ENCODE data around the gene YY2.
A peak's percentile ranks its signal among the peaks of the same experiment; 100 is the strongest.
"Not testable (repeated sequence)": the region's sequence is repeated elsewhere in the genome, so short reads cannot be mapped to it uniquely, and the experiment has no call there.

The YY2 gene

DNA sequence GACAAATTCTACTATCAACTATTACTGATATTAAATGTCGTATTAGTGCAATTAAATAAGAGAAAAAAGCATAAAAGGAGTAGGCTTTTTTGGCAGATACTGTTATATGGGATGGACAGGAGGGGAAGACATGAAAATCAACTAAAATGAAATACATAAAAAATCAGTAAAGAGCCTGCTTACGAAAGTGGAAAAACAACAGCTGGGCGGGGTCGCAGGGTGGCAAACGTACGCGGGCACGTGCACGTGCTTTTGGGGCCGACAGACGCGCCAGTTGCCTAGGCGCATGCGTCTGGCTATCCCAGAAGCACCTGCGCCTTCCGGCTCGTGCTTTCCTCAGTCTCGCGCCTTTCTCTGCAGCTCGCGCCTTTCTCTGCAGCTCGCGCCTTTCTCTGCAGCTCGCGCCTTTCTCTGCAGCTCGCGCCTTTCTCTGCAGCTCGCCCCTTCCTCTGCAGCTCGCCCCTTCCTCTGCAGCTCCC lies at the start of gene YY2:
Gene YY2, plus strand, starts transcription at position 51 of the 479 bp plus-strand sequence. CDS start 498 bp downstream, outside the sequence.
- no peak for DNase-seq

DNA sequence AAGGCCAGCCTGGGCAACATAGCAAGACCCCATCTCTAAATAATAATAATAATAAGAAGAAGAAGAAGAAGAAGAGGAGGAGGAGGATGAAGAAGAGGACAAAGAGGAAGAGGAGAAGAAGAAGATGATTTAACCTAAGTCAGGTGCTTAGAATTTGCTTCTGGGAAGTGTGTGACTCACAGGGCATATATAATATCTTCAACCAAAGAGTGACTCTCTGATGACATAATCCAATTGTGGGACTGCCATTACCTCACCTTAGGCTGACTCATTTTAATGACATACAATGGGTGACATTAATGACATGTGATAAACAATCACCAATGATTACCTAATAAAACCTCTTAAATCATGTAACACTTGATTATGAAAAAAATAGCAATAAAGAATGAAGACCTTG lies 49.1 kb upstream of the YY2 start:
- DNase-seq, result no peak

DNA sequence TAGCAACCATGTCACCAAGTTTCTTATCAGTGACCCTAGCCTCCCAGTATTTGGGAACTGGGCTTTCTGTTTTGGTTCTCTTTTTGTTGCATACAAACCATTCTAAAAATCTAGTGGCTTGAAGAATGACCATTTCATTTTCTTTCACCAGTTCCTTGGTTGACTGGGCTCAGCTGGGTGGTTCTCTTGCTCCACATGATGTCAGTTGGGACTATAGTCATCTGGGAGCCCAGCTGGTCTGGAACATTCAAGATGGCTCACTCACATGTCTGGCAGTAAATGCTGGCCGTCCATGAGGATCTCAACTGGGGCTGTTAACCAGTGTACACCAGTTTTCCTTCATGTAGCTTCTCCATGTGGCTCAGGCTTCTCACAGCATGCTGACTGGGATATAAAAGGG lies 44.0 kb upstream of the YY2 start:
- no peak for DNase-seq

DNA sequence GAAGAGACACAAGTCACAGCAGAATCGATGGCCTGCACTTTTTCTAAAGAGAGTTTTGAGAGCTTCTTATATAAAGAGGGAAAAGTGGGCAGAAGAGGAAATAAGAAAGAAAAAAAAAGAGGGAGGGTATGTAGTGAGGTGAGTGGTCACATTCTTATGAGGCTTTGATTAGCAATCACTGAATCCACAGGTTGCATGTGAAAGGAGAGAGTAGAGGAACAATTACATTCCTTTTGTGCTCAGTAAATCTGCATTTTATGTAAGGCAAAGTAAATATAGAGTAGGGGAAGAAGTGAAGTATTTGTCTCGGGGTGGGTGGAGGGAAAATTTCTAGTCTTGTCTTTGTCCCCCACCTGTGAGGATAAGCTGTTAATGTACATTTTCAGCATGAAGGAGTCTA lies 43.2 kb upstream of the YY2 start:
- no peak for DNase-seq

DNA sequence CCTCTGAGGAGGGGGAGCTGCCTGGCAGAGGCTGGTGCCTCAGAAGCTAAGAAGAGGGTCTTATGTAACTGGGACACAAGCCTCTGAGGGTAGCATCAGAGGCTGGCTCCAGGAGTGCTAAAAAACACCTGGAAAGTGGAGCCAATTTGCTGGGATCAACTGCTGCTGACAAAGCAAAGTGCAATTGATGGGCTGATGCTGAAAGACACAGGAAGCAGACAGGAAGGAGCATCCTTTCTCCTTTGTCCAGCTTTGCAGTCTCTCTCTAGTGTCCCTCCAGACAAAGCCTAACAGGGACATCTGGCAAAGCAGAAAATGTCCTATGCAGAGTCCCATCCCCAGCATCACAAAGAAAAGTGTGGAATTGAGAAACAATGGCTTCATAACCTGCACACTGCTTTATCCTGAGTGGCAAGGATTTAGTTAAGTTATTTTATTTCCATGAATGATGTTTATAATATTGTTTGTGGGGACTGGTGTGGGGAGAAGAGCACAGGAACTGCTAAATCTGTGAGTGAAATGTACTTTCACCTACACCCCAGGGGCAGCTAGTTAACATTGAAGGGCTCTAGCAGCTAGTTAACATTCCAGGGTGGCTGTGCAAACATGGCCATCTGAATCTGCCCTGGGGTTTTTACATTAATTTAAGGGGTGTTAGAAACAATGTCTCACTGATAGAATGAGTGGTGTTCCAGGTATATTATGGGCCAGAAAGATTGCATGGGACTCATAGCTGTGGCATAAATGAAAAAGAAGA lies 42.0 kb upstream of the YY2 start:
- DNase-seq, result no peak

DNA sequence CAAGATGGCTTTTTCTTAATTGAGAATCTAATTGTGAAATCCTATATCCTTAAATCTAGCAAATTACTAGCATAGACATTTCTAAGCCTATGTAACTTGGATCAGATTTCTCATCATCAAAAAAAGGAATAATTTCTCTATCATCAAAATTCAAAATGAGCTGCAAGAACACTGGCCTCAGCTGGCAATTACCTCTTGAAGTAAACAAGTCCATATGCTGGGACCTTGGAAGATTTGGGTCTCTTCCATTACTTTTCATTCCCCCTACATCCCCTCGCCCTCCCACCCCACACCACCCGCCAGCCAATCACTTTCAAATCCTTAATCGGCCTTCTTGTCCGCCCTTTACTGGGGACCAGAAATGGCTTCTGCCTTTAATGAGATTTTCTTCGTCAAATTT lies 39.7 kb upstream of the YY2 start:
- DNase-seq, result no peak

DNA sequence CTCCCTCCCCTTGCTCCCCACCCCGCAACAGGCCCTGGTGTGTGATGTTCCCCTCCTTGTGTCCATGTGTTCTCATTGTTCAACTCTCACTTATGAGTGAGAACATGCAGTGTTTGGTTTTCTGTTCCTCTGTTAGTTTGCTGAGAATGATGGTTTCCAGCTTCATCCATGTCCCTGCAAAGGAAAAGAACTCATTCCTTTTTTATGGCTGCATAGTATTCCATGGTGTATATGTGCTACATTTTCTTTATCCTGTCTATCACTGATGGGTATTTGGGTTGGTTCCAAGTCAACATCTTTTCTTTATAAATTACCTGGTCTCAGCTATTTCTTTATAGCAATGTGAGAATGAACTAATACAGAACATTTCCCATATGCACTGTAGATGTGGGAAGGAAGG lies 35.6 kb upstream of the YY2 start:
- DNase-seq, result not testable (repeated sequence)

DNA sequence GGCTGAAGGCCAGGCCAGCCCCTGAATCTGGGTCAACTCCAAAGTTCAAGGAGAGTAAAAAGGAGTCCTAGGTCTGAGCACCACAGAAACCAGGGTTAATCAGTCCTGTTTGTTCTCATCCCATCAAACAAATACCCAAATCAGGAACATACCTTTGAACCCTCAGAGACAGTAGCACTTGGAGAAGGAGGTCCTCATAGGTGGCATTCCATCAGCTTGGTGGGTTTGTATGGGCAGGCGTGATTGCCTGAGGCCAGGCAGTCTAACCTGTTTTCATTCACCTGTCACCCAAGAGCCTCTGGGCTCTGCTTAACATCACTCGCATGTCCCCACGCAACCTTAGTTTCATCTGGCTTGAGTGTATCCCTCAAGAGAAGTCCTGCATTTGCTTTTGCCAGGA lies 33.9 kb upstream of the YY2 start:
- no peak for DNase-seq

DNA sequence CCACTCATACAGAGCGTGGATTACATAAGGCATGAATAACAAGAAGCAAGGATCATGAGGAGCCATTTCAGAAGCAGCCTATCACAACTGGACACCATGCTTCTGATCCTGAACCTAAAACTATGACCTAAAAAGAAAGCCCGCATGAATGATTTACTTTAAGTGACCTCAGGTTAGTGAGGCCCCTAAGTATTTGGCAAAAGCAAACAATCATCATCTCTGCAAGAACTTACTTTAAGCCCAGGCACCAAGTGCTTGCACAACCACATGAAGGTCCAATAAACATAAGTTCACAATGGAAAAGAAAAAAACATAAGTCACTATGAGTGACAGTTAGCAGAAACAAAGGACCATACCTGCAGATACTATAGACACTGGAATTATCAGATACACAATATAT lies 24.3 kb upstream of the YY2 start:
- DNase-seq, result no peak

DNA sequence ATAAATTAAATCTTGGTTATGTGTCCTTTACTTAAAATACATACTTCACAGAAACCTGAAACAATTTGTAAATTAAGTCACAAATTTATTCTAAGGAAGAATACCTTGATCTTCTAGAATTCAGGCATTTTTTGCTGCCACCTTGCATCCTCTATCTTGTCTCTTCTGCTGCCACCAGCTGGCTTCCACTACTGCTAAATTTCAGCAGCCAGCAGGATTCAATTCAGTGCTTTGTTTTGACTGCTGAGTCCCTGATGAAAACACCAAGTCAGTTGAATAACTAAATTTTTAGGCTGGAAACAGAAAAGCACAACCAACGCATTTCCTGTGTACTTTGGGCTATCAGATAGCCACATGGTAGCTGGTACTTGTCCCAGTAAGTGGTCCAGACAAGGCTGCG lies 18.7 kb upstream of the YY2 start:
- no peak for DNase-seq

DNA sequence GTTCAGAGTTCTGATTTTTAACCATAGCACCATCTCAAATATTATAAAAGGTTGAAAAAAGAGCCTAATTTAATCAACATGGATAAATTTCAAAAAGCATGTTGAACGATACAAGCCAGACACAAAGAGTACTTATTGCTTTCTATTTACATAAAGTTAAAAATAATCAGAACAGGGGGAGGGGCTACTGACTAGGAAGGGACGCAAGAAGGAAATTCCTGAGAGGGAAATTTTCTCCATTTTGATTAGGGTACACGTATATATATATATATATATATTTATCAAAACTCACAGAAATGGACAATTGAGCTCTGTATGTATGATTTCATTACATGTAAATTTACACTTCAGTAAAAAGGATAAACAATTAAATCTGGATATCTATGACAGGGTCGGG lies 16.9 kb upstream of the YY2 start:
- no peak for DNase-seq

DNA sequence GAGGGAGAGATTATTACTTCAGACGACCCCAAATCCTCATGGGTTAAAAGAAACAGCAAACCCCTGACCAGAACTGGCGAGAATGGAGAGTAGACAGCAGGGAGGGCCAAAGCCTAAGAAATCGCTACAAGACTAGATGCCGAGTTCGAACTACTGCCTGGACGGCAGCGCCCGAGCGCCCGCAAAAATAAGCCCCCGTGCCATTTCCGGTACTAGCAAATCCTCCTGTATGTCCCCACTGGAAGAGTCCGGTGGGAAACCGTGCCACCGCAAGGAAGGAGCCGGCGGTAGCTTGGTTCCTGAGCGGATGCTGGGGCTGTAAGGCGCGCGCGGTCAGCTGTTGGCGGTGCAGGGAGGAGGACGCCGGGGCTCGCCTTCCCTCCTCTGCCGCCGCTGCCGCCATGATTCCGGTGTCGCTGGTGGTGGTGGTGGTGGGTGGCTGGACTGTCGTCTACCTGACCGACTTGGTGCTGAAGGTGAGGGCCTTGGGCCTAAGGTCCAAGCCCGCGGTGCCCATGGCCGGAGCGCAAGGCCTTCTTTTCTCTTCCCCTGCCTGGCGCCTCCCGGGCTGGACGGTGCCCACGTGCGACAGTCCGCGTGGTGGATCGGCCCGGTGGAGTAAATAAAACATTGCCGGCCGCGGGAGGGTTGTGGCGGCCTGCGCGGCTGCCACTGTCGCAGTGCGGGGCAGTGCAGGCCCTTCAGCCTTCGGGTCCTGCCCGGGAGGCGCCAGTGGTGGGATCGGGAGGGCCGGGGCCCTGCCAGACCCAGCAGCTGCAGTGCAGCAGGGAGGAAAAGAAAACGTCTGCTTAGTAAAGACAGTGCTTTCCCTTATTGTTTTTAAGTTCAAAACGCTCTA lies 16.2 kb upstream of the YY2 start, which contains the start of gene MBTPS2:
Gene MBTPS2, plus strand, starts transcription at position 284 of the 859 bp plus-strand sequence. Its CDS starts 118 bp downstream, at position 402.
- peak; percentile 60 for DNase-seq

DNA sequence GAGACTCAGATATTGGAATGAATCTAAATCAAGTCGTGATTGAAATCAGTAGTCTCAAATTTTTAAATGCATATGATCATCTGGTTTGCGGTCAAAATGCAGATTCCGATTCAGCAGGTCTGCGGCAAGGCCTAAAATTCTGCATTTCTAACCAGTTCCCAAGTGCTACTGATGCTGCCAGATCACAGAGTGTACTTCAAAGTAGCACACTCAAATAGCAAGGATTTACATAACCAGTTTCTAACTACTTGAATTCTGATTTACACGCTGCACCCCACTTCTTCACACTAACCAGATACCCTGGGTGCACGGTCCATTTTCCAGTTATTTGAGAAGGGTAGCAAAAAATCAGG lies 15.6 kb upstream of the YY2 start:
- no peak for DNase-seq

DNA sequence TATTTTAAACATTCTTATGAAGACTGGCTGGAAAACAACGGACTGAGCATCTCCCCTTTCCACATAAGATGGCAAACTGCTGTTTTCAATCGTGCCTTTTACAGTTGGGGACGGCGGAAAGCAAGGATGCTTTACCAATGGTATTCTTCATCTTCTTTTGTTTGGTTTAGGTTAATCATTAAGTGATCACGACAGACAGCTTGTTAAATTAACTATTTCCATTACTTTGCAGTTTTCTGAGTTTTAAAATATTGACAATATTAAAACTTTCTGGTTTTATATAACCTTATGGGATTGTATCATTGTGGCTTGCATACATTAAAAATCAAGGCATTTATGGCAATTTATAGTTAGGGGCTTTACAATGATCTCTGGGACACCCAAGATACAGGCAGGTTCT lies 12.6 kb upstream of the YY2 start:
- DNase-seq, result no peak

DNA sequence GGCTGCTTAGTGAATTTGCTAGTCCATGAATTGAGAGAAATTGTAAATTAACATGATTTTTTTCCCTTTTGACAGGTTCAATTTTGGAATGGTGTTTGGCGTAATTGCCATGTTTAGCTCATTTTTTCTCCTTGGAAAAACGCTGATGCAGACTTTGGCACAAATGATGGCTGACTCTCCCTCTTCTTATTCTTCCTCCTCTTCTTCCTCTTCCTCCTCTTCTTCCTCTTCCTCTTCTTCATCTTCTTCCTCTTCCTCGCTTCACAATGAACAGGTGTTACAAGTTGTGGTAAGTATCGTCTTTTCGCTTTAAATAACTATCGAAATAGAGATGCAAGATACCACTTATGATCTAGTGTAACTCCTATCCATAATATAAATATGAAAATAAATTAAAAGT lies 10.7 kb upstream of the YY2 start:
- DNase-seq, result no peak

DNA sequence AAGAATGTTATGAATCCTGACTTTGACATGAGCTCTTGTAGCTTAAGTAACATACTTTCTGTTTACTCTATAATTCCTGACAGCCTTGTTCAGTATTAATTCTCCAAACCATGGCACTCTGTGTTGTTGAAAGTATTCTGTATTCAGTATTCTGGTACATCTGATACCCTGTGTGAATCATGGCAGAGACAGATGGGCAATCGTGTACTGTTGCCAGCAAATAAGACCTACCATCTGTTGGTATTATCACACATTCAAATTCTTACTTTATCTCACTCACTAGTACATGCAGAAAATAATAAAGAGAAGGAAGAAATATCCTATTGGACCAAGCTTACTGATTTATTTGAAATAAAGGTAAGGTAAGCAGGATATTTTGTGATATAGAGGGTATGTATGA lies 8.4 kb upstream of the YY2 start:
- DNase-seq, result no peak

DNA sequence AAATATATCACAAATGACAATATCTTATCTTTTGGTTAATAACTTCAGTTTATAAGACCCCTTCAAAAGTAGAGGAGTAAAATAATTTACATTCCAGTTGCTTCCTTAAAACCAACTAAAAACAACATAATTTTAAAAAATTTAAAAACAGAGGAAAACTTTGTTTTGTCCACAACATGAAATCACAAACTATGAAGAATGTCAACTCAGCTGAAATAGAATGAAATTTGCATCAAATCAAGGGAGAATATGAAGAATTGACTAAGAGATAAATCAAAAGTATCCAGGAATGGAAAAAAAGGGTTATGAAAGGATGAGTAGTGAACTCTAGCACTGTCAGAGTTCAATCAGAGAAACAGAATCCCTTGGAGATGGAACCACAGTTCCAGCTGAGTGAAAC lies 2.2 kb upstream of the YY2 start:
- no peak for DNase-seq

DNA sequence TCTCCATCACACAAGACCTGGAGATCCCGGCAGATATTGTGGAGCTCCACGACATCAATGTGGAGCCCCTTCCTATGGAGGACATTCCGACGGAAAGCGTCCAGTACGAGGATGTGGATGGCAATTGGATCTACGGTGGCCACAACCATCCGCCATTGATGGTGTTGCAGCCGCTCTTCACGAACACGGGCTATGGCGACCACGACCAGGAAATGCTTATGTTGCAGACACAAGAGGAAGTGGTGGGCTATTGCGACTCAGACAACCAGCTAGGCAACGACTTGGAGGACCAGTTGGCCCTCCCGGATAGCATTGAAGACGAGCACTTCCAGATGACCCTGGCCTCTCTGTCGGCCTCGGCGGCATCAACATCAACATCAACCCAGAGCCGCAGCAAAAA lies 717 bp downstream of the YY2 start:
- no peak for DNase-seq

DNA sequence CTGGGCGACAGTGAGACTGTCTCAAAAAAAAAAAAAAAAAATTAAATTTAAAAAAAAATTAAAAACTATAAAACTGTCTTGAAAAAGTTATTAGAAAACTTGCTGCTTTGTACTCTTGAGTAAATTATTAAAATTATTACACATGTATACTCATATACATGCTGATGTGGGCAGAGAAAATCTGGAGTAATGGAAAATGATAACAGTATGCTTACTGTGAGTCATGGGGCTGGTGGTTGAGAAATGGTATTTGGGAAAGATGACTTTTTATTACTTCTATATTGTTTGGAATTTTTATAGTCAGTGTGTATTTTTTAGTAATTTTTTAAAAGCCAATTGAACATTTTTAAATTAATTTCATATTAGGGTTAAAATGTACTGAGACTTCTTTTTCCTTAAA lies 7.5 kb downstream of the YY2 start:
- no peak for DNase-seq

DNA sequence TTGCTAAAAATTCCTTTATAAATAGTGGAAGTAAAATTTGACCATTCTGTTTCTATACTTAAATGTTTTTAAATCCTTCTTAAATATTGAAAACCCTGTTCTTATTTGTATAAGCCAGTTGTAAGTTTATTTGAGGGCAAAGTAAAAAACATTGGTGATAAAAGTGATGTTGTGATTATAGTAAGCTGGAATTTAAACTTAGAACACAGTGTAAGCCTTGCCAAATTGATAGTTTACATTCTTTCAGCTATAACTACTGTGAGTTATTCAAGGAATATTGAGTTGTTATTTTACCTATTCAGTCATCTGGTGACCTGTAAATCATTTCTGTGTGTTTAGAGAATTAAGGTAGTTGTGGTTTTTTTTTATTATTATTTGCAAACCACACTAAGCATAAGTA lies 9.6 kb downstream of the YY2 start:
- DNase-seq, result no peak

DNA sequence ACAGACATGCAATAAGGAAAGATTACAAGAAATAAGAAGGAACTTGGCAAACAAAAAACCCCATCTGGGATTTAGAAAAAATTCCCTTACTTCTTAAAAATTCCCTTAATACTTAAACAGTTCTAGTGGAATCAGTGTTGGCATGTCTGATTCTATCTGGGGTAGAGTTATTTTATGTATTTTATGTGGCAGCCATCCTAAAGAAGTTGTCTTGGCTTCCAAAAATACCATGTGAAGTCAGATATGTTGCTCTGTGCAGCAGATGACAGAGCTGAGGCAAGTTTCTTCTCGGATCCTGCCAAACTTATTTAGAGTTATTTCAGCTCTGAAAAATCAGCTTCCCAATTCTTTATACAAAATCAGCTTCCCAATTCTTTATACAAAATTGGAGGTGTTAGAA lies 14.7 kb downstream of the YY2 start:
- no peak for DNase-seq

DNA sequence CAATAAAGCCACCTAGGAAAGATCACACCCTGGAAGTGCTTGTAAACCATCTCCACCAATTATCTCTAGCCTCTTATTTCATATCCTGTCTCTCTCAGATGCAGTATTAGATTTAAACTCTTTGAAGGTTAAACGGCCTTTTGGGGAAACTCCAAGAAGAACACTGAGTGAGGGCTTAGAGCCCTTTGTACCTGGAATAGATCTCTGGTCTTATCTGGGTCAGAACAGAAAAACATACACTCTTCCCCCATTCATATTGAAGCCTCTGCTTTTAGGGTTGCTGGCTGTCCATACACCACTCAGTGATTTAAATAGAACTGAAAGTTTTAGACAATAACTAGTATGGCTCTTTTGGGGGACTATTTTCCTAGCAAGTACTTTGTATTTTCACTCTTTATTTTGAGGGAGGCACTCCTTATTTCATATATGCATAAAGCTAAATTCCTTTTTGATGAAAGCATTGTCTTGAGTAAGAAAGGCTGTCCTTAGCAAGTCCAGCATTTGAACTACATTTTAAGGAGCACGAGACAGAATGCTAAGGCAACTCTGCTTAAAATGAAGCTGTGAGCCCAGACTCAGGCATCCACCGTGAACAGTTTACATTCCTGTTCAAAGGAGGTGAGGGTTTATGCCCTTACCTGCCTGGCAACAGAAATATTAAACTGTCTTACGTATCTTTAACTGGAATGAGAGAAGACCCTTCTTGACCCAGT lies 17.4 kb downstream of the YY2 start:
- DNase-seq, result no peak

DNA sequence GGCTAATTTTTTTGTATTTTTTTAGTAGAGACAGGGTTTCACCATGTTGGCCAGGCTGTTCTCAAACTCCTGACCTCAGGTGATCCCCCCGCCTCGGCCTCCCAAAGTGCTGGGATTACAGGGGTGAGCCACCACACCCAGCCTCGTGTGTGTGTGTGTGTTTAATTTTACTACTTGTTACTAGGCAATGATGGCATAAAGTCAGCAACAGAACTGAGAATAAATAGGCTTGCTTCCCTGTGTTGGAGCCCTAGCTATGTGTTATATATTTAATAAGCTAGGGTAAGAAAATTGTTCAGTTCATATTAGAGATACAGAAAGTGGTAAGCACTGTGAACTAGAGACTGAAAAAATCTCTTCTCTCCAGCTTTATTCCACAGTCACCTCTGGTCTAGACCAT lies 18.4 kb downstream of the YY2 start:
- DNase-seq, result not testable (repeated sequence)

DNA sequence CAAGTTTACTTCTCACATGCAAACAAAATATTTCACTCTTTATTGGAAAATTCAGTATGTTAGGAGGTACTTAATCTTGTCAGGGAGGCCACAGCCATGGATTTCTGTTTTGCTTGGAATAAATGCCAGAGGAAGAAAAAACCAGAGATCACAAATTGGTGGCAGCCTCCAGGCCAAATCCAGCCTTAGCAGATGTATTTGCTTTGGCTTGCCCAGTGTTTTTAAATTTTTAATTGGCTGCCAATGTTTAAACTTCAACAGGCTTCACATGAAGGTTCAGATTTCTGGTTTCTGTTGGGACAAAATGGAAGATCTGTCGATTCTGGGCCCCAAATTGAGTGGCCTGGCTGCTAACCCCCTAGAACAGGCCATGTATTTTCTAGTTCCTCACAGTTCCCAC lies 19.2 kb downstream of the YY2 start:
- no peak for DNase-seq
